ENCODE results near the gene C6orf120.

C6orf120 gene

GRCh38 chr6:169714178-169714577 lies 12.3 kb downstream of the C6orf120 start:
- Histone ChIP-seq H3K4me1 (ENCODE audit: insufficient read depth, low read length) (no peaks in the 10 kb centered on the region), H3K9ac (ENCODE audit: low read length) (no peak overlapping the region), H3K4me3 (ENCODE audit: low read depth in 1 of 2, low read length in 2 of 2) (no peak overlapping the region), H3K36me3 (ENCODE audit: insufficient read depth, low read length) (peaks cover 56% of the 10 kb centered on the region), H3K27ac (ENCODE audit: low read depth, low read length) (no peak overlapping the region), H3K27me3 (ENCODE audit: control insufficient read depth in 1 of 2, insufficient read depth in 2 of 2, low read length in 2 of 2) (no peaks in the 10 kb centered on the region), H3K9me3 (ENCODE audit: low read length) (no peaks in the 10 kb centered on the region)

GRCh38 chr6:169714595-169714994 lies 12.7 kb downstream of the C6orf120 start:
- peaks cover 52% of the 10 kb centered on the region for H3K36me3 ChIP-seq (ENCODE audit: insufficient read depth, low read length)
- no peaks in the 10 kb centered on the region for H3K4me1 ChIP-seq (ENCODE audit: insufficient read depth, low read length)
- no peak overlapping the region for H3K27ac ChIP-seq (ENCODE audit: low read depth, low read length)
- H3K4me3 ChIP-seq (ENCODE audit: low read depth in 1 of 2, low read length in 2 of 2): no peak overlapping the region
- no peak overlapping the region for H3K9ac ChIP-seq (ENCODE audit: low read length)
- H3K27me3 ChIP-seq (ENCODE audit: control insufficient read depth in 1 of 2, insufficient read depth in 2 of 2, low read length in 2 of 2): no peaks in the 10 kb centered on the region
- no peaks in the 10 kb centered on the region for H3K9me3 ChIP-seq (ENCODE audit: low read length)

GRCh38 chr6:169719117-169719516 lies 17.2 kb downstream of the C6orf120 start:
- Histone ChIP-seq H3K9ac (ENCODE audit: low read length) (no peak overlapping the region), H3K4me1 (ENCODE audit: insufficient read depth, low read length) (peaks cover 10% of the 10 kb centered on the region), H3K27me3 (ENCODE audit: control insufficient read depth in 1 of 2, insufficient read depth in 2 of 2, low read length in 2 of 2) (no peaks in the 10 kb centered on the region), H3K4me3 (ENCODE audit: low read depth in 1 of 2, low read length in 2 of 2) (no peak overlapping the region), H3K36me3 (ENCODE audit: insufficient read depth, low read length) (peaks cover 29% of the 10 kb centered on the region), H3K27ac (ENCODE audit: low read depth, low read length) (no peak overlapping the region), H3K9me3 (ENCODE audit: low read length) (no peaks in the 10 kb centered on the region)

GRCh38 chr6:169720207-169720855 lies 18.4 kb downstream of the C6orf120 start:
- H3K4me3 ChIP-seq (ENCODE audit: low read depth in 1 of 2, low read length in 2 of 2): no peak overlapping the region
- H3K36me3 ChIP-seq (ENCODE audit: insufficient read depth, low read length): peaks cover 17% of the 10 kb centered on the region
- H3K9me3 ChIP-seq (ENCODE audit: low read length): no peaks in the 10 kb centered on the region
- no peak overlapping the region for H3K9ac ChIP-seq (ENCODE audit: low read length)
- peaks cover 14% of the 10 kb centered on the region for H3K4me1 ChIP-seq (ENCODE audit: insufficient read depth, low read length)
- H3K27me3 ChIP-seq (ENCODE audit: control insufficient read depth in 1 of 2, insufficient read depth in 2 of 2, low read length in 2 of 2): no peaks in the 10 kb centered on the region
- no peak overlapping the region for H3K27ac ChIP-seq (ENCODE audit: low read depth, low read length)

GRCh38 chr6:169722362-169723199 lies 20.7 kb downstream of the C6orf120 start:
- Histone ChIP-seq H3K36me3 (ENCODE audit: insufficient read depth, low read length) (no peaks in the 10 kb centered on the region), H3K9me3 (ENCODE audit: low read length) (no peaks in the 10 kb centered on the region), H3K27ac (ENCODE audit: low read depth, low read length) (peak overlapping the region; percentile 93), H3K4me3 (ENCODE audit: low read depth in 1 of 2, low read length in 2 of 2) (peak overlapping the region; percentile 65 to 84), H3K4me1 (ENCODE audit: insufficient read depth, low read length) (peaks cover 15% of the 10 kb centered on the region), H3K27me3 (ENCODE audit: control insufficient read depth in 1 of 2, insufficient read depth in 2 of 2, low read length in 2 of 2) (no peaks in the 10 kb centered on the region), H3K9ac (ENCODE audit: low read length) (peak overlapping the region; percentile 65)

- H3K36me3 ChIP-seq (ENCODE audit: insufficient read depth, low read length): no peaks in the 10 kb centered on the region
- H3K4me3 ChIP-seq (ENCODE audit: low read depth in 1 of 2, low read length in 2 of 2): peak overlapping the region; percentile 65 to 84
- peak overlapping the region; percentile 65 for H3K9ac ChIP-seq (ENCODE audit: low read length)
- H3K27me3 ChIP-seq (ENCODE audit: control insufficient read depth in 1 of 2, insufficient read depth in 2 of 2, low read length in 2 of 2): no peaks in the 10 kb centered on the region
- peak overlapping the region; percentile 93 for H3K27ac ChIP-seq (ENCODE audit: low read depth, low read length)
- H3K9me3 ChIP-seq (ENCODE audit: low read length): no peaks in the 10 kb centered on the region
- peaks cover 15% of the 10 kb centered on the region for H3K4me1 ChIP-seq (ENCODE audit: insufficient read depth, low read length)
These were observed 21.4 kb downstream of the C6orf120 start for GRCh38 chr6:169723200-169723909.

- H3K36me3 ChIP-seq (ENCODE audit: insufficient read depth, low read length): no peaks in the 10 kb centered on the region
- H3K9ac ChIP-seq (ENCODE audit: low read length): no peak overlapping the region
- H3K9me3 ChIP-seq (ENCODE audit: low read length): no peaks in the 10 kb centered on the region
- H3K27ac ChIP-seq (ENCODE audit: low read depth, low read length): no peak overlapping the region
- peaks cover 15% of the 10 kb centered on the region for H3K4me1 ChIP-seq (ENCODE audit: insufficient read depth, low read length)
- H3K27me3 ChIP-seq (ENCODE audit: control insufficient read depth in 1 of 2, insufficient read depth in 2 of 2, low read length in 2 of 2): no peaks in the 10 kb centered on the region
- H3K4me3 ChIP-seq (ENCODE audit: low read depth in 1 of 2, low read length in 2 of 2): peak overlapping the region in 1 of 2 donors; percentile 45
These were observed 22.1 kb downstream of the C6orf120 start for GRCh38 chr6:169723991-169724493.

- Histone ChIP-seq H3K9ac (ENCODE audit: low read length) (peak within 1 kb of the TSS; percentile 65), H3K4me3 (ENCODE audit: low read depth in 1 of 2, low read length in 2 of 2) (peak within 1 kb of the TSS; percentile 65 to 90), H3K27ac (ENCODE audit: low read depth, low read length) (peak within 1 kb of the TSS; percentile 93), H3K27me3 (ENCODE audit: control insufficient read depth in 1 of 2, insufficient read depth in 2 of 2, low read length in 2 of 2) (no peaks in the 10 kb centered on the region), H3K9me3 (ENCODE audit: low read length) (no peaks in the 10 kb centered on the region), H3K4me1 (ENCODE audit: insufficient read depth, low read length) (peaks cover 15% of the 10 kb centered on the region), H3K36me3 (ENCODE audit: insufficient read depth, low read length) (no peaks in the 10 kb centered on the region)
These were observed 22.7 kb downstream of the C6orf120 start, which contains the start of gene PHF10 for GRCh38 chr6:169724494-169725124. PHF10 (minus strand) TSS chr6:169724500; CDS start chr6:169723931, 569 bp downstream.

- Histone ChIP-seq H3K36me3 (ENCODE audit: insufficient read depth, low read length) (no peaks in the 10 kb centered on the region), H3K9me3 (ENCODE audit: low read length) (no peaks in the 10 kb centered on the region), H3K4me1 (ENCODE audit: insufficient read depth, low read length) (peaks cover 15% of the 10 kb centered on the region), H3K27me3 (ENCODE audit: control insufficient read depth in 1 of 2, insufficient read depth in 2 of 2, low read length in 2 of 2) (no peaks in the 10 kb centered on the region), H3K4me3 (ENCODE audit: low read depth in 1 of 2, low read length in 2 of 2) (peak overlapping the region; percentile 64 to 90), H3K9ac (ENCODE audit: low read length) (no peak overlapping the region), H3K27ac (ENCODE audit: low read depth, low read length) (peak overlapping the region; percentile 81)
These were observed 23.5 kb downstream of the C6orf120 start for GRCh38 chr6:169725125-169726048.

- Histone ChIP-seq H3K9ac (ENCODE audit: low read length) (no peak overlapping the region), H3K36me3 (ENCODE audit: insufficient read depth, low read length) (no peaks in the 10 kb centered on the region), H3K4me1 (ENCODE audit: insufficient read depth, low read length) (peaks cover 15% of the 10 kb centered on the region), H3K9me3 (ENCODE audit: low read length) (no peaks in the 10 kb centered on the region), H3K4me3 (ENCODE audit: low read depth in 1 of 2, low read length in 2 of 2) (no peak overlapping the region), H3K27ac (ENCODE audit: low read depth, low read length) (no peak overlapping the region), H3K27me3 (ENCODE audit: control insufficient read depth in 1 of 2, insufficient read depth in 2 of 2, low read length in 2 of 2) (no peaks in the 10 kb centered on the region)
These were observed 24.1 kb downstream of the C6orf120 start for GRCh38 chr6:169726049-169726400.

Data from muscle layer of colon (tissue), 2 donors.